Measurements from ENCODE around the gene ZDHHC11B. TPM values are rescaled to one million over a fixed set of nuclear protein-coding genes. Genes with fewer than 3 reads are reported as not detected.
"Not testable (repeated sequence)": the region's sequence is repeated elsewhere in the genome, so short reads cannot be mapped to it uniquely, and the experiment has no call there.

ZDHHC11B gene
- total and polyA plus RNA-seq, 12 donors, result 4.7 to 46.6 (median 10.3) TPM

DNA sequence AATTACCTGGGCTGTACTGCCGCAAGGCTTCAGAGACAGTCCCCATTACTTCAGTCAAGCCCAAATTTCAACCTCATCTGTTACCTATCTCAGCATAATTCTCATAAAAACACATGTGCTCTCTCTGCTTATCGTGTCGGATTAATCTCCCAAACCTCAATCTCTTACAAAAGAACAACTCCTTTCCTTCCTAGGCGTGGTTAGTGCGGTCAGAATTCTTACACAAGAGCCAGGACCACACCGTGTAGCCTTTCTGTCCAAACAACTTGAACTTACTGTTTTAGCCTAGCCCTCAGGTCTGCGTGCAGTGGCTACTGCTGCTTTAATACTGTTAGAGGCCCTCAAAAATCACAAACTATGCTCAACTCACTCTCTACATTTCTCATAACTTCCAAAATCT is 78.4 kb downstream of the ZDHHC11B start:
- H3K36me3 ChIP-seq; ATAC-seq; intact Hi-C loops (cut with DNase I); DNase-seq; H3K9me3 ChIP-seq; H3K27ac ChIP-seq; H3K4me3 ChIP-seq; H3K27me3 ChIP-seq; H3K4me1 ChIP-seq: not testable (repeated sequence)
- WGBS, 2 donors, result 75 to 84% methylated on average over 7 of the region's 7 CpGs

DNA sequence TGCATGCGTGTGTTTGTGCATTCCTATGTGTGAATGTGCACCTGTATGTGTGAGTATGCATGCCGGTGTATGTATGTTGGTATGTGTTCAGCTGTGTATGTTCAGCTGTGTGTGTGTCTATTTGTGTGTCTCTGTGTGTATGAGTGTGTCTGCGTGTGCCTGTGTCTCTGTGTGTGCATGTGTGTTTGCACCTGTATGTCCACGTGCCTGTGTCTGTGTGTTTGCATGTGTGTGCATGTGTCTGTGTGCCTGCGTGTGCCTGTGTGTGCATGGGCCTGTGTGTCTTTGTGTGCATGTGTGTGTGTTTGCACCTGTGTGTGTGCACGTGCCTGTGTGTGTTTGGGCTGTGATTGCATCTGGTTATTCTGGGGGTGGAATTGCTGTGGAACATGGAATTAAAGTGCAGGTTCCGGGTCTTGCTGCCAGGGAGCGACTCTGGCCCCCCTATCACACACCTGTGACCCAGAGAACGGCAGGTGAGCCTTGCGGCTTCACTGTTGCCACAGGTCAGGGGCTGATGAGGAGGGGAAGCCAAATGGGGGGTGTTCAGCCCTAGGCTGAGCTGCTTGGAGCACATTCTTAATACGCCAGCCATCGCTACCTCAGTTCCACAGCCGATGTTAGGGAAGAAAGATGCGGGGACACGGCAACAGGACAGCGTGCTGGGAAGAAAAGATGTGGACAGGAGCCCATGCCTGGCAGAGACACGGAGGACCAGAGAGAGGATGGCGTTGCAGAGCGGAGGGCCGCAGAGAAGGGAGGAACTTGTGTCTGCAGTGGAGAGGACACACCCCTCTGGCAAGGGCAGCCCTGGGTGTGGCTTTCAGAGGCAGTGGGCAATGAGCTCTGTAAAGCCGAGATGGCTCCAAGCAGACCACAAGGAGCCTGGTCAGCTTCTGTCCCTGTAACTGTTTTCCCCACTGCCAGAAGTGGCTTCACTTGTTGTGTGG is 87.5 kb downstream of the ZDHHC11B start:
- not testable (repeated sequence) for H3K27me3 ChIP-seq, H3K27ac ChIP-seq, H3K4me1 ChIP-seq, DNase-seq, H3K36me3 ChIP-seq, ATAC-seq, H3K4me3 ChIP-seq
- 77 to 84% methylated on average over 15 to 20 of the region's 21 CpGs for WGBS, 2 donors
- H3K9me3 ChIP-seq, result peaks cover 0 to 26% (median 13%) of the 10 kb centered on the region in 11 donors
- intact Hi-C loops (cut with DNase I), result loop anchor here in 6 of 10 donors (5.0 to 10.0 kb wide), 2 partner anchors 88 to 90 kb away; partner anchors contain the start of gene ZDHHC11B (in 1 of the 6)

DNA sequence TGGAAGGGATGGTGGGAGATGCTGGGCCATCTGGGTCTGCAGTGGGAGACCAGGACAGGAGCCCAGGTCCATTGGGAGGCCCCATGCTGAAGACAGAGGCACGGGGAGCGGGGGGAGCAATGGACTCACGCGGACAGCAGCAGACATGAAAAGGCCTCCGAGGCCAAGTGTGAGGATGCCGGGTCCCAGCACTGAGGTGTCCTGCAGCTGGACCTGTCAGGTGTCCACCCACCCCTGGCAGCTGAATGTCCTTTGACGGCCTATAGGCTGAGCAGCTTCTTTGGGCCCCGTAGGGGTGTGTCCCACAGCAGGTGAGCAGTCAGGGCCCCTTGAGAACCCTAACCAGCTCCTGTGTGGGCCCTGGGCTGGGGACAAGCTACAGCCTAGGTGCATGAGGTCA is 88.3 kb downstream of the ZDHHC11B start:
- H3K27me3 ChIP-seq, H3K4me1 ChIP-seq, ATAC-seq, H3K36me3 ChIP-seq, H3K4me3 ChIP-seq, DNase-seq, H3K27ac ChIP-seq: not testable (repeated sequence)
- intact Hi-C loops (cut with DNase I), result loop anchor here in 6 of 10 donors (5.0 to 10.0 kb wide), 2 partner anchors 89 to 91 kb away; partner anchors contain the start of gene ZDHHC11B (in 1 of the 6)
- H3K9me3 ChIP-seq, result peaks cover 0 to 26% (median 13%) of the 10 kb centered on the region in 11 donors
- 89 to 92% methylated on average over 3 to 8 of the region's 8 CpGs for WGBS, 2 donors

DNA sequence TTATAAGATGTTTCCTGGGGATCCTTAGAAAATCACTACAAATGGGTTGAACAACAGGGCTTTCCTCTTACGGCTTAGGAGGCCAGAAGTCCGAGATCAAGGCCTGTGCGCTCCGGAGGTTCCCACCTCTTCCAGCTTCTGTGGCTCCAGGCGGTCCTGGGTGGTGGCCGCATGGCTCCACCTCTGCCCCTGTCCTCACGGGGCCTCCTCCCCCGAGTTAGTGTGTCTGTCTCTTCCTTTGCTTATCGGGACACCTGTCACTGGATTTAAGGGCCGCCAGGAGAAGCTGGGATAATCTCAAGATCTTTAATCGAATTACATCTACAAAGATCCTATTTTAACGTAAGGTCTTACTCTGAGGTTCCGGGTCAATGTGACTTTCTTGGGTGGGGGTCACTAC is 89.1 kb downstream of the ZDHHC11B start:
- H3K4me3 ChIP-seq, H3K4me1 ChIP-seq, H3K36me3 ChIP-seq, ATAC-seq, H3K27ac ChIP-seq, H3K27me3 ChIP-seq, DNase-seq: not testable (repeated sequence)
- 85 to 89% methylated on average over 6 to 8 of the region's 13 CpGs for WGBS, 2 donors
- intact Hi-C loops (cut with DNase I), result loop anchor here in 6 of 10 donors (5.0 to 10.0 kb wide), 2 partner anchors 89 to 92 kb away; partner anchors contain the start of gene ZDHHC11B (in 1 of the 6)
- H3K9me3 ChIP-seq, result peaks cover 0 to 22% (median 13%) of the 10 kb centered on the region in 11 donors

DNA sequence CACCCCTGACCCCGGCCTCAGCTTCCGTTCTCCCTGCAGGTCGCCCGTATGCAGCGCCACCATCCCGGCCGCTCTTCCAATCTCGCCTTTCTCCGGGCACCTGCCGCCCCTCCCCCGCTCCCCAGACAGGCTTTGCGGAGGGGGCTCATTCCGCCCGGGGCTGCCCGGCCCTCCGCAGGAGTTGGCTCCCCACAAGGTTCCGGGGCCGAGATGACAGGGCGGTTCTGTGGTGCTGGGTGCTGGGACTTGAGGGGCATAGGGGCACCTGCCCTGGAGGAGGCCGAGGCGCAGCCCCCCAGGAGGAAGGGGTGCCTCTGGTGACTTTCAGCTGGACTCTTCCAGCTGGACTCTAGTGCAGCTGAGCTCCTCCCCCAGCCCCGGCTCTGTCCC is 90.5 kb downstream of the ZDHHC11B start:
- not testable (repeated sequence) for H3K36me3 ChIP-seq, H3K4me1 ChIP-seq, DNase-seq, H3K27me3 ChIP-seq
- WGBS, 2 donors, result 7% methylated on average over 13 of the region's 22 CpGs
- peak overlapping the region in 3 of 10 donors; percentile 73 to 83 (median 81) for H3K27ac ChIP-seq
- intact Hi-C loops (cut with DNase I), result loop anchor here in 1 of 10 donors (10.0 kb wide), 1 partner anchor 91 kb away; the partner anchor contains the start of gene ZDHHC11B
- peak overlapping the region in 9 of 10 donors; percentile 46 to 66 (median 60) for H3K4me3 ChIP-seq
- ATAC-seq, result peak in 3 of 8 donors; percentile 1 to 3 (median 2)
- peaks cover 0 to 13% (median 9%) of the 10 kb centered on the region in 11 donors for H3K9me3 ChIP-seq

DNA sequence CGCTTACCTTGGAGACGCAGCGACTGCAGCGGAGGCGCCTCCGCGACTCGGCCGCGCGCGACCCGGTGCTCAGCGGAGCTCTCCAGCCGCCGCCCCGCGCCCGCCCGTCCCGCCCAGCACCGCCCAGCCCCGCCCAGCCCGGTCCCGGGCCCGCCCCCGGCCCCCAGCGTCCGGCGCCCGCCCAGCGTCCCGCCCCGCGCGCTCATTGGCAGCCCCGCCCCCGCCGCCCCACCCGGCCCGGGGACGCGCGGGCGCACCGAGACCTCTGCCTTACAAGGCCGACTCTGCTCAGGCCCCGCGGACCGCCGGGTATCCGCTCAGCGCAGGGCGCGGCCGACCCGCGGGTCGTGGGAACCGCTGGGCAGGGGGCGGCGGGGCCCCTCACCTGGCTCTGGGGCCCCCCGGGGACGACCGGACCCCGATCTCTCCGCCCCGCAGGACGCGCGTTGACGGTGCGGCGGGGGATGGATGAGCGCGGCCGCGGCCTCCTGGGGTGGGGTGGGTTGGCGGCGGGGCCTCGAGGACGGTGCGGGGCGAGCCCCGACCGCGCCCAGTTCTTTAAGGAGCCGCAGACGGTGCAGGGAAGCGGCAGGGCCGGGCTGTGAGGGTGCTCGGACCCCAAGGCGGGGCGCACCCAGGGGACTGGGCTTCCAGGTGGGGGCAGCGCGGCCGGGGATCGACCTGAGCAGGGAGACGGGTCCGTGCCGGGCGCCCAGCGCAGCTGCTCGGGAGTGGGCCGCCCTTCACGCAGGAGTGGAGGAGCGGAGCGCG is 91.1 kb downstream of the ZDHHC11B start, which contains the start of gene TPPP:
Gene TPPP, minus strand, starts transcription at position 82 of the 771 bp plus-strand sequence. CDS start 15,292 bp downstream, outside the sequence.
- peak within 1 kb of the TSS in 9 of 10 donors; percentile 55 to 85 (median 72) for H3K27ac ChIP-seq
- H3K4me1 ChIP-seq, H3K9me3 ChIP-seq, H3K27me3 ChIP-seq, H3K36me3 ChIP-seq: not testable (repeated sequence)
- intact Hi-C loops (cut with DNase I), result loop anchor here in 2 of 10 donors (2.0 to 10.0 kb wide), 2 partner anchors 65 to 91 kb away; partner anchors contain the start of gene ZDHHC11B (in 1 of the 2)
- ATAC-seq, result peak; percentile 81 to 93 (median 88)
- peak within 1 kb of the TSS; percentile 41 to 66 (median 60) for H3K4me3 ChIP-seq
- WGBS, 2 donors, result 1% methylated on average over 70 to 84 of the region's 109 CpGs
- DNase-seq, result peak; percentile 88 to 91

DNA sequence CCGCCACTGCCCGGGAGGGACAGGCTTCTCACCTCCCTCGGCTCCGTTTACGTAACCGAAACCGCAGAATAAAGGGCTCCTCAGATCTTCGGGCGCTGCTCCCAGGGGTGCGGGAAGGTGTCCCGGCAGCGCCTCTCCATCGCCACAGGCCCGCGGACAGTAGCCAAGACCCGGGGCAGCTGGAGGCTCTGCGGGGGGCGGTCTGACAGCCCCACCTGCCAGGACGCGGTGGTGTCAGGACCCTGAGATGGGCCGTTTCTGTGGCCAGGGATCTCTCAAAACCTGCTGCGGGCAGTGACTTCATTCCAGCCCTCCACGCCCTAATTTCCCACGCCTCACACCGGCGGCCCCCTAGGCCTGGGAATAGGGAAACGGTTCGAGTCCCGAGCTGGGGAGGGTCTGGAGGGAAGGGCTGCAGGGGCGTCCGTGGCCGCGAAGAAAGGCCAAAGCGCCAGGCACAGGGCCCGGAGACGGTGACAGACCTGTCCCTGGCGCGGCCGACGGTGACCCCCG is 91.9 kb downstream of the ZDHHC11B start:
- WGBS, 2 donors, result 1% methylated on average over 39 to 41 of the region's 41 CpGs
- intact Hi-C loops (cut with DNase I), result loop anchor here in 2 of 10 donors (2.0 to 10.0 kb wide), 2 partner anchors 66 to 92 kb away; partner anchors contain the start of gene ZDHHC11B (in 1 of the 2)
- ATAC-seq, result peak in 1 of 8 donors; percentile 0
- not testable (repeated sequence) for H3K27me3 ChIP-seq, H3K9me3 ChIP-seq, H3K36me3 ChIP-seq, H3K4me1 ChIP-seq, DNase-seq
- peak overlapping the region; percentile 41 to 66 (median 60) for H3K4me3 ChIP-seq
- peak overlapping the region in 6 of 10 donors; percentile 16 to 74 (median 48) for H3K27ac ChIP-seq

Data from heart right ventricle (tissue), 16 donors.